Naive thymus-derived CD4-positive, alpha-beta T cell (primary cell): ENCODE results near the gene FAM43A. TPM values are rescaled to one million over a fixed set of nuclear protein-coding genes. Genes with fewer than 3 reads are reported as not detected.

ENCODE experiments used
- ATAC-seq: fragments of 150-1000 bp; cut with Tn5 transposase; 2 replicates; pipeline ENCODE4 v1.10.0; 2021; ENCODE audit warnings: mild to moderate bottlenecking, moderate library complexity
- CTCF ChIA-PET: fragments of 350-600 bp; sonication (Branson Sonifier 250); formaldehyde crosslinking; loops from one replicate; lab custom pipeline; 2021; ENCODE audit warnings: antibody characterized with exemption; lab: Charles Lee
- POLR2A ChIA-PET: fragments of 350-600 bp; sonication (Branson Sonifier 250); formaldehyde crosslinking; loops from one replicate; lab custom pipeline; 2021; ENCODE audit warnings: antibody characterized with exemption, inconsistent platforms; lab: Charles Lee
- DNase-seq, 9 donors: peaks; one replicate each; pipeline versions ENCODE4 v3.0.0 to v3.0.0-alpha.2; 2020 to 2022; ENCODE audit warnings: mixed read lengths in 1 of 9
- H3K27ac ChIP-seq: one replicate; pipeline ENCODE4 v1.7.0; 2013; ENCODE audit warnings: mild to moderate bottlenecking, low read depth, low read length, moderate library complexity
- H3K27me3 ChIP-seq, 2 donors: one replicate each; pipeline ENCODE4 v1.7.0; 2013; ENCODE audit warnings: low read length in 2 of 2, mild to moderate bottlenecking in 2 of 2, moderate library complexity in 2 of 2; ENCODE audit not compliant: control insufficient read depth in 2 of 2, insufficient read depth in 2 of 2
- H3K36me3 ChIP-seq, 3 experiments: 1 replicate in 2 of 3; 2 replicates in 1 of 3; pipeline ENCODE4 v1.7.0; 2013; ENCODE audit warnings: low read length in 3 of 3, mild to moderate bottlenecking in 3 of 3, moderate library complexity in 1 of 3; ENCODE audit not compliant: insufficient read depth in 3 of 3, control insufficient read depth in 2 of 3
- H3K4me1 ChIP-seq, 2 donors: one replicate each; pipeline ENCODE4 v1.7.0; 2013; ENCODE audit warnings: low read length in 2 of 2, mild to moderate bottlenecking in 2 of 2, moderate library complexity in 1 of 2; ENCODE audit not compliant: control insufficient read depth in 2 of 2, insufficient read depth in 2 of 2
- H3K4me3 ChIP-seq: 2 replicates; pipeline ENCODE4 v1.7.0; 2013; ENCODE audit warnings: mild to moderate bottlenecking, low read length
- H3K9me3 ChIP-seq, 3 experiments: 1 replicate in 2 of 3; 2 replicates in 1 of 3; pipeline ENCODE4 v1.7.0; 2013; ENCODE audit warnings: low read length in 3 of 3; ENCODE audit not compliant: control insufficient read depth in 2 of 3
- H3K27ac Mint-ChIP-seq, 9 donors: one replicate each; pipeline ENCODE4 v1.8.0; 2020 to 2022; ENCODE audit warnings: mixed read lengths in 9 of 9, mild to moderate bottlenecking in 8 of 9, moderate library complexity in 5 of 9, inconsistent platforms in 2 of 9
- H3K27me3 Mint-ChIP-seq, 5 donors: one replicate each; pipeline ENCODE4 v1.8.0; 2021 to 2022; ENCODE audit warnings: mixed read lengths in 5 of 5, mild to moderate bottlenecking in 1 of 5
- H3K36me3 Mint-ChIP-seq, 5 donors: one replicate each; pipeline ENCODE4 v1.8.0; 2020 to 2022; ENCODE audit warnings: mixed read lengths in 5 of 5, mild to moderate bottlenecking in 3 of 5, inconsistent platforms in 1 of 5
- H3K4me1 Mint-ChIP-seq, 7 donors: one replicate each; pipeline ENCODE4 v1.8.0; 2020 to 2022; ENCODE audit warnings: mixed read lengths in 7 of 7, mild to moderate bottlenecking in 3 of 7, inconsistent platforms in 1 of 7
- H3K4me3 Mint-ChIP-seq, 10 donors: one replicate each; pipeline ENCODE4 v1.8.0; 2020 to 2022; ENCODE audit warnings: mild to moderate bottlenecking in 10 of 10, mixed read lengths in 10 of 10, moderate library complexity in 6 of 10, inconsistent platforms in 2 of 10
- H3K9me3 Mint-ChIP-seq, 11 donors: one replicate each; pipeline ENCODE4 v1.8.0; 2020 to 2022; ENCODE audit warnings: mixed read lengths in 11 of 11, mild to moderate bottlenecking in 4 of 11, inconsistent platforms in 1 of 11, moderate library complexity in 1 of 11
- intact Hi-C, 2 donors: fragments of 100-400 bp; cut with micrococcal nuclease; formaldehyde crosslinking; loops; one replicate each; pipeline ENCODE4 v1.15.1; 2023
- polyA plus RNA-seq, 2 donors: library from polyadenylated mRNA; unstranded; fragments of 300-500 nt; fragmentation: Illumina TruSeq; gene quantifications; one replicate each; pipeline ENCODE4 v1.2.3, GENCODE V29; 2021
- total RNA-seq, 6 experiments: library from RNA in 5 of 6; stranded (reverse) in 5 of 6; gene quantifications; 1 replicate in 5 of 6; 2 replicates in 1 of 6; pipeline ENCODE4 v1.2.3 and lab custom pipeline; 2021 to 2026

FAM43A gene
- total and polyA plus RNA-seq, 7 experiments from 2014 or later = 1.3 to 5.2 (median 3.5) TPM

DNA sequence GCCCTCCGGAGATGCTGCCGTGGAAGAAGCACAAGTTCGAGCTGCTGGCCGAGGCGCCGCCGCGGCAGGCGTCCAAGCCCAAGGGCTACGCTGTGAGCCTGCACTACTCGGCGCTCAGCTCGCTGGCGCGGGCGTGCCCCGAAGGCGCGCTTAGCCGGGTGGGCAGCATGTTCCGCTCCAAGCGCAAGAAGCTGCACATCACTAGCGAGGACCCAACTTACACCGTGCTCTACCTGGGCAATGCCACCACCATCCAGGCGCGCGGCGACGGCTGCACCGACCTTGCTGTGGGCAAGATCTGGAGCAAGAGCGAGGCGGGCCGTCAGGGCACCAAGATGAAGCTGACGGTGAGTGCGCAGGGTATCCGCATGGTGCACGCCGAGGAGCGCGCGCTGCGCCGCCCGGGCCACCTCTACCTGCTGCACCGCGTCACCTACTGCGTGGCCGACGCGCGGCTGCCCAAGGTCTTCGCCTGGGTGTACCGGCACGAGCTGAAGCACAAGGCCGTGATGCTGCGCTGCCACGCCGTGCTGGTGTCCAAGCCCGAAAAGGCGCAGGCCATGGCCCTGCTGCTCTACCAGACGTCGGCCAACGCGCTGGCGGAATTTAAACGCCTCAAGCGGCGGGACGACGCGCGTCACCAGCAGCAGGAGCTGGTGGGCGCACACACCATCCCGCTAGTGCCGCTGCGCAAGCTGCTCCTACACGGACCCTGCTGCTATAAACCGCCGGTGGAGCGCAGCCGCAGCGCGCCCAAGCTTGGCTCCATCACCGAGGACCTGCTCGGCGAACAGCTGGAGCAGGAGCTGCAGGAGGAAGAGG lies 1.3 kb downstream of the FAM43A start:
- Mint-ChIP-seq H3K27ac (peak overlapping the region in 3 of 9 donors; percentile 59 to 86 (median 82)), H3K4me1 (peaks cover 24 to 57% (median 46%) of the 10 kb centered on the region in 7 donors), H3K9me3 (peaks cover 0 to 2% (median 0%) of the 10 kb centered on the region in 11 donors), H3K36me3 (no peaks in the 10 kb centered on the region), H3K27me3 (peaks cover 0 to 61% (median 5%) of the 10 kb centered on the region in 5 donors), H3K4me3 (peak overlapping the region; percentile 78 to 98 (median 90))
- no peaks in the 10 kb centered on the region for H3K9me3 ChIP-seq
- DNase-seq = peak in 7 of 9 donors; percentile 17 to 41 (median 28)
- no peaks in the 10 kb centered on the region for H3K27me3 ChIP-seq
- no peak overlapping the region for H3K27ac ChIP-seq
- ATAC-seq = no peak
- peaks cover 19 to 26% of the 10 kb centered on the region in 2 donors for H3K4me1 ChIP-seq
- ChIA-PET POLR2A (interaction anchor here (0.5 to 5.0 kb wide), 12 partner anchors 10 to 654 kb away, joined by 3 to 69 read pairs (median 4); partner anchors contain the start of gene LSG1), CTCF (interaction anchor here (0.7 to 2.9 kb wide), 5 partner anchors 12 to 420 kb away, joined by 3 to 22 read pairs (median 6); partner anchors contain the start of gene LSG1)
- no peaks in the 10 kb centered on the region for H3K36me3 ChIP-seq
- intact Hi-C loops = loop anchor here (2.0 to 5.0 kb wide), 4 partner anchors 14 to 755 kb away; partner anchors contain the start of genes ACAP2 (in 1 of the 2), HES1 (in 1 of the 2) and LSG1 (in 1 of the 2)
- H3K4me3 ChIP-seq = peak overlapping the region; percentile 68

DNA sequence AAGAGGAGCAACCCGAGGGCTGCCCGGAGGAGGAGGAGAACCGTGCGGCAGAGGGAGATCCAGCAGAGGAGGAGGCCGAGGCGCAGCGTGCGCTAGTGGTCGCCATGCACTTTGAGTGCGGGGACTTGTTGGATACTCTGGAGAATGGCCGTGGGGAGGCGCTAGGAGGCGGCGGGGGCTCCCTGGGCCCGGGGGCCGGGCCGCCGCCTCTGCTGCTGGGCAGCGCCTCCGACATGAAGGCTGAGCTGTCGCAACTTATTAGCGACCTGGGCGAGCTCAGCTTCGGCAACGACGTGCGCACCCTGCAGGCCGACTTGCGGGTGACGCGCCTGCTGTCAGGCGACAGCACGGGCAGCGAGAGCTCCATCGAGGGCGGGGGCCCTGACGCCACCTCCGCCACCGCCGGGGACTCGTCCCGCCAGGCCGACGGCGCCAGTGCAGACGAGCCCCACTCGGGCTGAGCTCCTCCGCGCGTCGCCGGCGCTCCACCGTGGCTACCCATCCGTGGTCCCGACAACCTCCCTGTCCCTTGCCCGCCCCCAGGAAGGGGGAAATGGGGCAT lies 2.0 kb downstream of the FAM43A start:
- no peaks in the 10 kb centered on the region for H3K36me3 ChIP-seq
- no peaks in the 10 kb centered on the region for H3K36me3 Mint-ChIP-seq
- peak; percentile 18 to 72 (median 50) for DNase-seq
- ChIA-PET CTCF (interaction anchor here (0.7 to 2.9 kb wide), 4 partner anchors 13 to 582 kb away, joined by 3 to 22 read pairs (median 10); partner anchors contain the start of gene LSG1), POLR2A (interaction anchor here (0.6 to 5.0 kb wide), 11 partner anchors 11 to 709 kb away, joined by 3 to 69 read pairs (median 4); partner anchors contain the start of gene LSG1)
- peak overlapping the region; percentile 68 for H3K4me3 ChIP-seq
- peaks cover 0 to 58% (median 5%) of the 10 kb centered on the region in 5 donors for H3K27me3 Mint-ChIP-seq
- peak overlapping the region; percentile 78 to 98 (median 88) for H3K4me3 Mint-ChIP-seq
- intact Hi-C loops = loop anchor here (2.0 to 5.0 kb wide), 4 partner anchors 15 to 755 kb away; partner anchors contain the start of genes ACAP2 (in 1 of the 2), HES1 (in 1 of the 2) and LSG1 (in 1 of the 2)
- peak overlapping the region; percentile 38 for H3K27ac ChIP-seq
- peaks cover 19 to 24% of the 10 kb centered on the region in 2 donors for H3K4me1 ChIP-seq
- peak overlapping the region in 3 of 9 donors; percentile 59 to 86 (median 82) for H3K27ac Mint-ChIP-seq
- no peaks in the 10 kb centered on the region for H3K27me3 ChIP-seq
- ATAC-seq = peak; percentile 78
- peaks cover 0 to 2% (median 0%) of the 10 kb centered on the region in 11 donors for H3K9me3 Mint-ChIP-seq
- H3K9me3 ChIP-seq = no peaks in the 10 kb centered on the region
- peaks cover 24 to 56% (median 44%) of the 10 kb centered on the region in 7 donors for H3K4me1 Mint-ChIP-seq

DNA sequence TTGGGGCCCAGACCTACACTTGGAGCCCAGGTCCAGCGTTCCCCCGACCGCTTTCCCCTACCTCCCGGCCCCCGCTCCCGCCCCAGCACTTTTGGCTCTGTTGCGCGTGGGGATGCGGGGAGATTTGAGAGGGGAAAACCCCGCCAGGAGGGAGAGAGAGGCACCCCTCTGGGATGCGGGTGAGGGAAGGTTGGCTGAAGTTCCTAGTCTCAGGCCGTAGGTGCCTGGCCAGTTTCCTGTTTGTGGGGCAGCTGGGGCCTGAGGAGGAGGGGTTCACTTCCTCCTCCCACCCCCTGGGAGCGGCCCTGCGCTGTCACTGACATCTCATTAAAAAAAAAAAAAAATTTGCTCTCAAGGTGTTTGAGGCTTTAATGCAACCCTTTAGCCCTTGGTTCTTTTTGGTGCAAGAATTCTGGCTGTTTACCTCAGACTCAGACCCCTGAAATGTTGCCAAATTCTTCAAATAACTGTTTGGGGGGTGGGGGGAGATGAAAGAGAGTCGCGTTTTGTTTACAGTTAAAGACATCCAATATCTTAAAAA lies 2.6 kb downstream of the FAM43A start:
- peak overlapping the region; percentile 56 to 98 (median 82) for H3K4me3 Mint-ChIP-seq
- Histone ChIP-seq H3K27me3 (no peaks in the 10 kb centered on the region), H3K9me3 (no peaks in the 10 kb centered on the region), H3K4me3 (peak overlapping the region; percentile 68), H3K27ac (peak overlapping the region; percentile 38), H3K36me3 (no peaks in the 10 kb centered on the region), H3K4me1 (peaks cover 19 to 20% of the 10 kb centered on the region in 2 donors)
- intact Hi-C loops = loop anchor here (5.0 kb wide), 3 partner anchors 96 to 754 kb away; partner anchors contain the start of genes ACAP2 (in 1 of the 2) and HES1 (in 1 of the 2)
- ChIA-PET POLR2A (interaction anchor here (0.6 to 5.0 kb wide), 8 partner anchors 14 to 709 kb away, joined by 3 to 69 read pairs (median 4); partner anchors contain the start of gene LSG1), CTCF (interaction anchor here (0.7 to 2.9 kb wide), 4 partner anchors 14 to 581 kb away, joined by 3 to 22 read pairs (median 10); partner anchors contain the start of gene LSG1)
- no peaks in the 10 kb centered on the region for H3K36me3 Mint-ChIP-seq
- peak overlapping the region in 1 of 9 donors; percentile 59 for H3K27ac Mint-ChIP-seq
- peaks cover 24 to 51% (median 39%) of the 10 kb centered on the region in 7 donors for H3K4me1 Mint-ChIP-seq
- peak; percentile 61 for ATAC-seq
- H3K27me3 Mint-ChIP-seq = peaks cover 0 to 54% (median 5%) of the 10 kb centered on the region in 5 donors
- peak in 3 of 9 donors; percentile 5 to 10 (median 7) for DNase-seq
- peaks cover 0 to 2% (median 0%) of the 10 kb centered on the region in 11 donors for H3K9me3 Mint-ChIP-seq

DNA sequence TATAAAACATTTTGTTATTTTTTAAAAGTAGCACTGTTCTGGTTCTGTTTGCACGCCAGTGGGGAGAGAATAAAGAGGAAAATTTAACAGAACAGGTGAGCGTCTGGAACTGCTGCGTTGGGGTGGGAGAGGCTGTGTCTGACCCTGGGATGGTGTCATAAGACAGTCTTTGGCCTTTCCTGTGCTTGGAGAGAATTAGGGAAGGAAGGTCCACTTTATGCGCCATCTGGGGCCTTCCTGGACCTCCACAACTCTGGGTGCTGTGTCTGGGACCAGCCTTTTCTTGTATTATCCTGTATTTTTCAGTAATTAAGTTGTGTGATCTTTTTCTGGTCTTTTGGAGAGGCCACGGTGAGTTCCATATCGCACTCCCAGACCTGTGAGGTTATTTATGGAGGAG lies 3.3 kb downstream of the FAM43A start:
- no peak overlapping the region for H3K27ac ChIP-seq
- CTCF ChIA-PET = interaction anchor here (1.6 kb wide), 1 partner anchor 14 kb away, joined by 6 read pairs; no protein-coding TSS in a partner anchor
- peaks cover 19 to 20% of the 10 kb centered on the region in 2 donors for H3K4me1 ChIP-seq
- DNase-seq (no peak), ATAC-seq (no peak)
- POLR2A ChIA-PET = interaction anchor here (1.0 to 5.0 kb wide), 3 partner anchors 14 to 581 kb away, joined by 5 to 69 read pairs (median 6); partner anchors contain the start of gene LSG1
- Mint-ChIP-seq H3K27me3 (peaks cover 0 to 49% (median 5%) of the 10 kb centered on the region in 5 donors), H3K27ac (peak overlapping the region in 3 of 9 donors; percentile 27 to 59 (median 32)), H3K36me3 (no peaks in the 10 kb centered on the region), H3K4me1 (peaks cover 24 to 47% (median 36%) of the 10 kb centered on the region in 7 donors), H3K9me3 (peaks cover 0 to 2% (median 0%) of the 10 kb centered on the region in 11 donors), H3K4me3 (peak overlapping the region in 9 of 10 donors; percentile 2 to 98 (median 81))
- intact Hi-C loops = loop anchor here (5.0 kb wide), 3 partner anchors 97 to 753 kb away; partner anchors contain the start of genes ACAP2 (in 1 of the 2) and HES1 (in 1 of the 2)
- H3K36me3 ChIP-seq = no peaks in the 10 kb centered on the region
- H3K9me3 ChIP-seq = no peaks in the 10 kb centered on the region
- H3K27me3 ChIP-seq = no peaks in the 10 kb centered on the region
- no peak overlapping the region for H3K4me3 ChIP-seq

DNA sequence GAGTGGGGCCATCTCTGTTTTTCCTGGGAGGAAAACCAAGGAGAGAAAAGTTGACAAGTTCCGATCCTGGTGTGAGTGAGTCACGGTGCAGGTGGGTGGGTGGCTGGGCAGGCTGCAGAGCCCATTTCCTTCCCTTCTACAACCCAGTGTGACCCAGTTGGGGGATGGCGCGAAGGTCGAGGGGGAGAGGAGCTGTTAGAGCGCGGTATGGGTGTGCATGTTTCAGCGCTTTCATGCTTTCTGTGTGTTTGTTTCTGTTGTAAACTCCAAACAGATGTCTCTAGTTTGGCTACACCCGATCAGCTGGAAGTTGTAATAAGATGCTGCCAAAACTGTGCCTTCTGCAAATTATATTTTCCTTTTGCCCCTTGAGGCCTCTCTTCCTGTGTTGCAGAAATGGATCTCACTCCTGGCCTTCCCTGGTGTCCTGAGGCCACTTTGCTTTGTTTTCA lies 3.8 kb downstream of the FAM43A start:
- peaks cover 0 to 45% (median 5%) of the 10 kb centered on the region in 5 donors for H3K27me3 Mint-ChIP-seq
- intact Hi-C loops = loop anchor here (5.0 kb wide), 3 partner anchors 97 to 753 kb away; partner anchors contain the start of genes ACAP2 (in 1 of the 2) and HES1 (in 1 of the 2)
- peak overlapping the region in 3 of 9 donors; percentile 27 to 59 (median 32) for H3K27ac Mint-ChIP-seq
- no peaks in the 10 kb centered on the region for H3K36me3 ChIP-seq
- ATAC-seq (no peak), DNase-seq (no peak)
- H3K27ac ChIP-seq = no peak overlapping the region
- H3K4me3 Mint-ChIP-seq = peak overlapping the region in 7 of 10 donors; percentile 50 to 93 (median 81)
- CTCF ChIA-PET = no interaction called here
- H3K4me1 ChIP-seq = peaks cover 19 to 20% of the 10 kb centered on the region in 2 donors
- POLR2A ChIA-PET = no interaction called here
- peaks cover 0 to 2% (median 0%) of the 10 kb centered on the region in 11 donors for H3K9me3 Mint-ChIP-seq
- H3K4me1 Mint-ChIP-seq = peaks cover 24 to 41% (median 33%) of the 10 kb centered on the region in 7 donors
- H3K4me3 ChIP-seq = no peak overlapping the region
- no peaks in the 10 kb centered on the region for H3K36me3 Mint-ChIP-seq
- H3K27me3 ChIP-seq = no peaks in the 10 kb centered on the region
- H3K9me3 ChIP-seq = no peaks in the 10 kb centered on the region
